K562 (cell line): ENCODE data around the gene NAA10. TPM values are rescaled to one million over a fixed set of nuclear protein-coding genes. Genes with fewer than 3 reads are reported as not detected.

ENCODE experiments used
- CC2D1A ChIP-seq: fragments of 450-650 bp; IDR thresholded peaks from 2 replicates; pipeline ENCODE4 v1.6.1; 2017; ENCODE audit warnings: mild to moderate bottlenecking
- NCOA6 ChIP-seq: fragments of 450-650 bp; IDR thresholded peaks from 2 replicates; pipeline ENCODE4 v1.6.1; 2017; ENCODE audit warnings: mild to moderate bottlenecking
- POLR2AphosphoS5 ChIP-seq: IDR thresholded peaks from 2 replicates; pipeline ENCODE4 v1.6.1; 2011; ENCODE audit warnings: mild to moderate bottlenecking, low read depth, low read length, moderate library complexity; ENCODE audit not compliant: control insufficient read depth, insufficient read depth
- PRMT5 ChIP-seq: sonication (generic); formaldehyde crosslinking; IDR thresholded peaks from 2 replicates; pipeline ENCODE4 v1.5.0; 2020; ENCODE audit warnings: missing genetic modification reagents
- SMAD2 ChIP-seq: fragments of 150-350 bp; IDR thresholded peaks from 2 replicates; pipeline ENCODE4 v1.6.1; 2014; ENCODE audit warnings: low read depth, mild to moderate bottlenecking, low read length
- TAF1 ChIP-seq: IDR thresholded peaks from 2 replicates; pipeline ENCODE4 v1.6.1; 2011; ENCODE audit warnings: mild to moderate bottlenecking, low read length, moderate library complexity; ENCODE audit not compliant: insufficient read depth, control insufficient read depth, severe bottlenecking; ENCODE audit errors: extremely low read depth
- TEAD1 ChIP-seq, 2 experiments: fragments of 450-650 bp in 1 of 2; sonication (generic) in 1 of 2; formaldehyde crosslinking; IDR thresholded peaks; 2 replicates each; pipeline versions ENCODE4 v1.4.0 to v1.8.0; 2020 to 2022; ENCODE audit warnings: mild to moderate bottlenecking in 2 of 2, missing genetic modification reagents in 1 of 2
- U2AF2 ChIP-seq: fragments of 200-400 bp; formaldehyde crosslinking; optimal IDR thresholded peaks from 2 replicates; pipeline ENCODE3; 2017; ENCODE audit warnings: low read depth, mild to moderate bottlenecking, low read length
- ZKSCAN3 ChIP-seq: fragments of 250-450 bp; sonication (Bioruptor Pico); IDR thresholded peaks from 2 replicates; pipeline ENCODE4 v1.4.0; 2020
- ZNF584 ChIP-seq: fragments of 200-800 bp; sonication (Bioruptor generic); IDR thresholded peaks from 2 replicates; pipeline ENCODE4 v1.6.1; 2016; ENCODE audit warnings: low read depth, mild to moderate bottlenecking, missing genetic modification characterization, missing compliant biosample characterization
- ZNF707 ChIP-seq: fragments of 250-450 bp; sonication (Bioruptor Pico); conservative IDR thresholded peaks from 2 replicates; pipeline ENCODE4 v1.8.0; 2022; ENCODE audit warnings: inconsistent platforms, mild to moderate bottlenecking, moderate library complexity
- polyA plus RNA-seq, 8 experiments: library from polyadenylated mRNA; depleted of rRNA in 4 of 8; stranded (reverse) in 5 of 8; unstranded in 3 of 8; fragments of >200 nt; fragmentation: Nextera tagmentation in 2 of 8; fragmentation: Illumina TruSeq in 1 of 8; extraction: Ambion mirVana in 2 of 8; extraction: Trizol in 1 of 8; gene quantifications; 2 replicates each; pipeline versions ENCODE4 v1.2.1 to v1.2.3, GENCODE V29; 2011 to 2014; ENCODE audit warnings: inconsistent platforms in 1 of 8, missing spikeins in 1 of 8
- total RNA-seq, 7 experiments: library from RNA; depleted of rRNA in 6 of 7; stranded (reverse); fragments of >200 nt in 6 of 7; fragmentation: Illumina TruSeq in 2 of 7; extraction: Trizol in 2 of 7; gene quantifications; 2 replicates each; pipeline versions ENCODE4 v1.2.1 to v1.2.3, GENCODE V29; 2011 to 2021; ENCODE audit warnings: low replicate concordance in 1 of 7
- TF ChIP-seq, protein P1 (sequence below): fragments of 450-650 bp; IDR thresholded peaks from 2 replicates; pipeline ENCODE4 v1.6.1; 2016; ENCODE audit warnings: low read depth
- TF ChIP-seq, protein P2 (sequence below): fragments of 450-650 bp; formaldehyde crosslinking; IDR thresholded peaks from 2 replicates; pipeline ENCODE4 v1.4.0; 2022; ENCODE audit warnings: missing genetic modification characterization
- TF ChIP-seq, protein P3 (sequence below), 2 experiments: IDR thresholded peaks; 2 replicates each; pipeline ENCODE4 v1.6.1; 2011; ENCODE audit warnings: borderline replicate concordance in 1 of 2, control low read depth in 1 of 2, low read depth in 1 of 2, low read length in 1 of 2, mild to moderate bottlenecking in 1 of 2, mixed read lengths in 1 of 2, moderate library complexity in 1 of 2; ENCODE audit not compliant: insufficient read depth in 1 of 2, insufficient read length in 1 of 2, poor library complexity in 1 of 2, severe bottlenecking in 1 of 2; ENCODE audit errors: extremely low read depth in 1 of 2

The NAA10 gene
- total and polyA plus RNA-seq, 9 of the 15 experiments (the other 6 are each of a cell fraction or from before 2014, with no cell fraction given): 11.1 to 250 (median 134) TPM

DNA sequence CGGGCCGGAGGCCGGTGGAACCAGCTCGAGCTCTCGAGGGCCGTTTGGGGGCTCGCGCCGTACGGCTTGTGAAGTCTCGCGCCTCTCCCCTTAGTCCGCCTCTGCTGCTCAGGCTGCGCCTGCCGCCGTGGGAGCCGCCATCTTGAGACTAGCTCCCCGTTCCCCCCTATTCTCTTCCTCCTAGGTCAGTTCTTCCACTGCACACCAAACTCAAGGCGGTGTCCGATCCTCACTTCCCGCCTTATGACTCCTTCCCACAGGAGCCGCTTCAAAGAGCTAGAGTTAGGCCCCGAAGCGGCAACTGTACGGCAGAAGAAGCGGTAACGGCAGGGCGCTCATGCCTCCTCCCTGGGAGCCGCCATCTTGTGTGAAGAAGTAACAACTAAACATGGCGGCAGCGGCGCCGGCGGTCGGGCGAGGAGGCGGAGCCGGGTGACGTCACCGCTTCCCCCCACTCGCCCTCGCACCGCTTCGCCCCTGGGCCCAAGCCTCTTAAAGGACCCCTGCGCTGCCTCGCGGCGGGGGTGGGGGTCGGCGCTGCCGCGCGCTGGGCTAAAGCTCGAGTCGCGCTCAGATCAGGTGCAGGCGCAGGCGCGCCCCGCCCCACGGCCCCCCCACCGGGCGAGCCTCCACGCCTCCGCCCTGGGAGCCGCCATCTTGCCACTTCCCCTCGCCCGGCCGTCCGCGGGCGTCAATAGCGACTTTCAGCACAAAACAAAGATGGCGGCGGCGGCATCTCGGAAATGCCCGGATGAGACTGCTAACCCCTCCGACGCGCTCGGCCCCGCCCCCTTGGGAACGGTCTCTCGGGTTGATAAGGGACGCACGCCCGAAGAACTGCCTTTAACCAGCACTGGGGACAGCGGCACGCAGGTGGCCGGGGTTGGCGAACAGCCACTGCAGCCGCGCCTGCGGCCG lies 36.9 kb upstream of the NAA10 start, which contains the start of gene HCFC1 (continued):
- TF ChIP-seq, protein P1, sequence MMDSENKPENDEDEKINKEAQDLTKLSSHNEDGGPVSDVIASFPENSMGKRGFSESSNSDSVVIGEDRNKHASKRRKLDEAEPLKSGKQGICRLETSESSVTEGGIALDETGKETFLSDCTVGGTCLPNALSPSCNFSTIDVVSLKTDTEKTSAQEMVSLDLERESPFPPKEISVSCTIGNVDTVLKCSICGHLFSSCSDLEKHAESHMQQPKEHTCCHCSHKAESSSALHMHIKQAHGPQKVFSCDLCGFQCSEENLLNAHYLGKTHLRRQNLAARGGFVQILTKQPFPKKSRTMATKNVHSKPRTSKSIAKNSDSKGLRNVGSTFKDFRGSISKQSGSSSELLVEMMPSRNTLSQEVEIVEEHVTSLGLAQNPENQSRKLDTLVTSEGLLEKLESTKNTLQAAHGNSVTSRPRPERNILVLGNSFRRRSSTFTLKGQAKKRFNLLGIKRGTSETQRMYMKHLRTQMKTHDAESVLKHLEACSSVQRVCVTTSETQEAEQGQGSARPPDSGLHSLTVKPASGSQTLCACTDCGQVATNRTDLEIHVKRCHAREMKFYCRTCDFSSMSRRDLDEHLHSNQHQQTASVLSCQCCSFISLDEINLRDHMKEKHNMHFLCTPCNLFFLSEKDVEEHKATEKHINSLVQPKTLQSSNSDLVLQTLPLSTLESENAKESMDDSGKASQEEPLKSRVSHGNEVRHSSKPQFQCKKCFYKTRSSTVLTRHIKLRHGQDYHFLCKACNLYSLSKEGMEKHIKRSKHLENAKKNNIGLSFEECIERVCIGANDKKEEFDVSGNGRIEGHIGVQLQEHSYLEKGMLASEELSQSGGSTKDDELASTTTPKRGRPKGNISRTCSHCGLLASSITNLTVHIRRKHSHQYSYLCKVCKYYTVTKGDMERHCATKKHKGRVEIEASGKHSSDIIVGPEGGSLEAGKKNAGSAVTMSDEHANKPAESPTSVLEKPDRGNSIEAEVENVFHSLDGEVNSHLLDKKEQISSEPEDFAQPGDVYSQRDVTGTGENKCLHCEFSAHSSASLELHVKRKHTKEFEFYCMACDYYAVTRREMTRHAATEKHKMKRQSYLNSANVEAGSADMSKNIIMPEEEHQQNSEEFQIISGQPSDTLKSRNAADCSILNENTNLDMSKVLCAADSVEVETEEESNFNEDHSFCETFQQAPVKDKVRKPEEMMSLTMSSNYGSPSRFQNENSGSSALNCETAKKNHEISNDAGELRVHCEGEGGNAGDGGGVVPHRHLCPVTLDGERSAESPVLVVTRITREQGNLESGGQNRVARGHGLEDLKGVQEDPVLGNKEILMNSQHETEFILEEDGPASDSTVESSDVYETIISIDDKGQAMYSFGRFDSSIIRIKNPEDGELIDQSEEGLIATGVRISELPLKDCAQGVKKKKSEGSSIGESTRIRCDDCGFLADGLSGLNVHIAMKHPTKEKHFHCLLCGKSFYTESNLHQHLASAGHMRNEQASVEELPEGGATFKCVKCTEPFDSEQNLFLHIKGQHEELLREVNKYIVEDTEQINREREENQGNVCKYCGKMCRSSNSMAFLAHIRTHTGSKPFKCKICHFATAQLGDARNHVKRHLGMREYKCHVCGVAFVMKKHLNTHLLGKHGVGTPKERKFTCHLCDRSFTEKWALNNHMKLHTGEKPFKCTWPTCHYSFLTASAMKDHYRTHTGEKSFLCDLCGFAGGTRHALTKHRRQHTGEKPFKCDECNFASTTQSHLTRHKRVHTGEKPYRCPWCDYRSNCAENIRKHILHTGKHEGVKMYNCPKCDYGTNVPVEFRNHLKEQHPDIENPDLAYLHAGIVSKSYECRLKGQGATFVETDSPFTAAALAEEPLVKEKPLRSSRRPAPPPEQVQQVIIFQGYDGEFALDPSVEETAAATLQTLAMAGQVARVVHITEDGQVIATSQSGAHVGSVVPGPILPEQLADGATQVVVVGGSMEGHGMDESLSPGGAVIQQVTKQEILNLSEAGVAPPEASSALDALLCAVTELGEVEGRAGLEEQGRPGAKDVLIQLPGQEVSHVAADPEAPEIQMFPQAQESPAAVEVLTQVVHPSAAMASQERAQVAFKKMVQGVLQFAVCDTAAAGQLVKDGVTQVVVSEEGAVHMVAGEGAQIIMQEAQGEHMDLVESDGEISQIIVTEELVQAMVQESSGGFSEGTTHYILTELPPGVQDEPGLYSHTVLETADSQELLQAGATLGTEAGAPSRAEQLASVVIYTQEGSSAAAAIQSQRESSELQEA: no peak
- TF ChIP-seq POLR2AphosphoS5 (peak; percentile 33), PRMT5 (no peak), TEAD1 (CRISPR knock-in tag; IDR thresholded peaks at IDR 0.05) (peak in 1 of 2 experiments; percentile 62; a peak in 2 of 4 replicates), SMAD2 (no peak), TAF1 (peak; percentile 86), ZKSCAN3 (CRISPR knock-in tag) (no peak), CC2D1A (no peak), ZNF584 (peak; percentile 61; the same call in 1 of the 2 replicates), NCOA6 (no peak), U2AF2 (no peak), ZNF707 (CRISPR knock-in tag) (no peak)
- TF ChIP-seq, protein P2, sequence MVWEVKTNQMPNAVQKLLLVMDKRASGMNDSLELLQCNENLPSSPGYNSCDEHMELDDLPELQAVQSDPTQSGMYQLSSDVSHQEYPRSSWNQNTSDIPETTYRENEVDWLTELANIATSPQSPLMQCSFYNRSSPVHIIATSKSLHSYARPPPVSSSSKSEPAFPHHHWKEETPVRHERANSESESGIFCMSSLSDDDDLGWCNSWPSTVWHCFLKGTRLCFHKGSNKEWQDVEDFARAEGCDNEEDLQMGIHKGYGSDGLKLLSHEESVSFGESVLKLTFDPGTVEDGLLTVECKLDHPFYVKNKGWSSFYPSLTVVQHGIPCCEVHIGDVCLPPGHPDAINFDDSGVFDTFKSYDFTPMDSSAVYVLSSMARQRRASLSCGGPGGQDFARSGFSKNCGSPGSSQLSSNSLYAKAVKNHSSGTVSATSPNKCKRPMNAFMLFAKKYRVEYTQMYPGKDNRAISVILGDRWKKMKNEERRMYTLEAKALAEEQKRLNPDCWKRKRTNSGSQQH: no peak
- TF ChIP-seq, protein P3, sequence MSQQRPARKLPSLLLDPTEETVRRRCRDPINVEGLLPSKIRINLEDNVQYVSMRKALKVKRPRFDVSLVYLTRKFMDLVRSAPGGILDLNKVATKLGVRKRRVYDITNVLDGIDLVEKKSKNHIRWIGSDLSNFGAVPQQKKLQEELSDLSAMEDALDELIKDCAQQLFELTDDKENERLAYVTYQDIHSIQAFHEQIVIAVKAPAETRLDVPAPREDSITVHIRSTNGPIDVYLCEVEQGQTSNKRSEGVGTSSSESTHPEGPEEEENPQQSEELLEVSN (IDR thresholded peaks at IDR 0.05; ENCODE audit: borderline replicate concordance in 1 of 2, extremely low read depth in 1 of 2, insufficient read depth in 1 of 2, insufficient read length in 1 of 2, low read depth in 1 of 2, low read length in 1 of 2, poor library complexity in 1 of 2, severe bottlenecking in 1 of 2): peak; percentile 7 to 31
